ENCODE measurements around the gene KRT26. TPM values are rescaled to one million over a fixed set of nuclear protein-coding genes. Genes with fewer than 3 reads are reported as not detected.

Gene KRT26, protein sequence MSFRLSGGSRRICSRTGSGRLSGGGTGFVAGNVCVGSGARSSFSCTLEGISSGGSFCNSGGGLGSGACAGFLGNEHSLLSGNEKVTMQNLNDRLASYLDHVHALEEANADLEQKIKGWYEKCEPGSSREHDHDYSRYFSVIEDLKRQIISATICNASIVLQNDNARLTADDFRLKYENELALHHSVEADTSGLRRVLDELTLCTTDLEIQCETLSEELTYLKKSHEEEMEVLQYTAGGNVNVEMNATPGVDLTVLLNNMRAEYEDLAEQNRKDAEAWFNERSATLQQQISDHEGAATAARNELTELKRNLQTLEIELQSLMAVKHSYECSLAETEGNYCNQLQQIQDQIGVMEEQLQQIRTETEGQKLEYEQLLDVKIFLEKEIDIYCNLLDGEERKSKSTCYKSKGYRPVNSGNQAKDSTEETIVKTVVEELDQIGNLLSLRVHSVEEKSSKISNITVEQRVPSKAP
- total RNA-seq: not detected in 2 replicates

DNA sequence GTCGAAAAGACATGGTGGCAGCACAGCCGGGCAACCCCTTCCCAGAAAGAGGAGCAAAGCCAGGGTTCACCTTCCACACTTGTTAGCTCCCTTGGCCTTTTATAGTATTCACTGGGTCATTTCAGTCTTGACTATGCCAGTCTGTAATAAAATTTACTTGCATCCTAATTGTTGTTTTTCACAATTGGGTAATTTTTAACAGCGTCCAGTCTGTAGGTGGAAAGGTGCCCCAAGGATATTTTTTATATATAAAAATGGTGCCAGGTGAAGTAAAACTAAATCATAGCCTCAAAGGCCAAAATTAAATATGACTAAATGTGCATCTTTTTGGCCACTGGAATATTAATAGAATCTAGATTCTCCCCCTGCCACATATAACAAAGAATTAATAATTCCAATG, at the start of gene KRT26:
TSS of gene KRT26 (minus strand) at position 101 of the 400 bp plus-strand sequence. CDS start at position 13, 88 bp downstream.

DNA sequence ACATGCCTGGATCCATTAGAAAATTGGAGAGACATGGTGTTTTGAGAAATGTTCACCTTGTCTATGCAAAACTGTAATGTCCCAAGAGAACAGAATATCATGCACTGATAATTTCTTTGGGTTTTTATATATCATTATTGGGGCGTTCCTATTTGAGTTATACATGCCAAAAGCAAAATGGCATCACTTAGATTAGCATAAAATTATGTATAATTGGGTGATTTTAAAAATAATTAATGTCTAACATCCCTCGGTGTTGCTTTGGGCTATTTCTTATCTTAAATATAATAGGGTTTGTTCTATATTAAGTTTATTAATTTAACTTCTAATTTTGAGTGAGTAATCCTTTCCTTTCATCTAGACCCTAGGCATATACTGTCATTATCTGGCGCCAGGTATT, 27.9 kb upstream of the KRT26 start, which contains the start of gene KRT28:
TSS of gene KRT28 (minus strand) at position 101 of the 400 bp plus-strand sequence. CDS start at position 35, 66 bp downstream.

DNA sequence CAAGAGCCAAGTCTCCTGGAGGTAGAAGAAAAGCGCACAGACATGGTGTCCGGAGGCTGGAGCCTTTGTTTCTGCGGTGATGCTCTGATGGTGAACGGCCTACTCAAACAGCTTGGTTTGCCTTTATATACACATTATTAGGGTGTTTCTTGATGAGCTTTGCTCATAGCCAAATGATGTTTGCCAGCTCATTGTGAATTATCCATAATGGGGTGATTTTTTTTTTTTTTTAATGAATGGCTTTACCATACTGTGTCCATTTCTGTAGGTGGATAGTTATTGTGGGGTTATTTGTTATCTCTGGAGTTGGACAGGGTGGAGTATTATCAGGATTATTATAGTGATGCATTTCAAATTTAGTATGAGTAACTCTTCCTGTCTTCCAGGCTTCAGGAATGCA, 10.4 kb upstream of the KRT26 start, which contains the start of gene KRT27:
TSS of gene KRT27 (minus strand) at position 101 of the 400 bp plus-strand sequence. CDS start at position 44, 57 bp downstream.

DNA sequence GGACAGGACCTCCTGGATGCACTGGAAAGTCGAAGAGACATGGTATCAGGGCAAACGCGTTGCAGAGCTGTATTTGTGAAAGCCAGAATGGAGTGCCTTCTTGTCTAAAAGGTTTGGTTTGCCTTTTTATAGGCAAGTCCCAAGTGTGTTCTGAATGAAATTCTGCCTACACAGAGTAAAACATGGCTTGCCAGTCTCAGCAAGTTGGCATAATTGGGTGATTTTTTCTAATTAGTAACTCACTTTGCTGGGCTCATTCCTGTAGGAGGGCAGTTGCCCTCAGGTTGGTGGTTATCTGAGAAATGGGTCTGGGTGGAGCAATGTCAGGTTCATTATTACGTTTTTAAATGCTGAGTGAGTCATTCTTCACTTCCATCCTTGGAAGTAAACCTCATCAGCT, 16.8 kb downstream of the KRT26 start, which contains the start of gene KRT25:
TSS of gene KRT25 (minus strand) at position 101 of the 400 bp plus-strand sequence. CDS start at position 41, 60 bp downstream.

Other genes with a start within 250 kb of the KRT26 start
- gene CCR7, start 206.7 kb downstream of the KRT26 start, total RNA-seq: 0.72 TPM in 1 of 2 replicates, not detected in the other
- gene SMARCE1, start 124.4 kb downstream of the KRT26 start, total RNA-seq: 64.8 and 120 TPM in 2 replicates
- under 0.01 TPM in 1 of 2 replicates, not detected in the other for gene KRT222, start 107.0 kb downstream of the KRT26 start, total RNA-seq
- not detected in 2 replicates for gene KRT24, start 68.4 kb downstream of the KRT26 start, total RNA-seq
- not detected in 2 replicates for gene KRT25, start 16.9 kb downstream of the KRT26 start, total RNA-seq
- gene KRT27, start 10.3 kb upstream of the KRT26 start, total RNA-seq: not detected in 2 replicates
- gene KRT28, start 27.8 kb upstream of the KRT26 start, total RNA-seq: not detected in 2 replicates
- 24.4 and 33.1 TPM in 2 replicates for gene KRT10, start 50.4 kb upstream of the KRT26 start, total RNA-seq
- not detected in 2 replicates for gene KRT12, start 95.0 kb upstream of the KRT26 start, total RNA-seq
- not detected in 2 replicates for gene KRT20, start 113.0 kb upstream of the KRT26 start, total RNA-seq
- under 0.01 TPM in 1 of 2 replicates, not detected in the other for gene KRT23, start 165.4 kb upstream of the KRT26 start, total RNA-seq
- gene KRT39, start 194.7 kb upstream of the KRT26 start, total RNA-seq: 0.52 TPM in 1 of 2 replicates, not detected in the other
- not detected in 2 replicates for gene KRT40, start 212.1 kb upstream of the KRT26 start, total RNA-seq
- not detected in 2 replicates for gene KRTAP3-3, start 222.0 kb upstream of the KRT26 start, total RNA-seq
- gene KRTAP3-2, start 227.7 kb upstream of the KRT26 start, total RNA-seq: not detected in 2 replicates
- gene KRTAP3-1, start 236.9 kb upstream of the KRT26 start, total RNA-seq: not detected in 2 replicates

All from epithelial cell of alveolus of lung (primary cell).